HL-60 (cell line): Measurements from ENCODE around the gene RCOR2.

Experiments used
- CTCF ChIP-seq: IDR thresholded peaks from one replicate; pipeline ENCODE4 v1.5.1; 2011; ENCODE audit warnings: low read length, control low read depth, inconsistent platforms; ENCODE audit not compliant: insufficient read depth
- POLR2AphosphoS5 ChIP-seq: IDR thresholded peaks from 2 replicates; pipeline ENCODE4 v1.6.1; 2012; ENCODE audit warnings: low read depth

GRCh38 chr11:63920126-63920938 is 3.4 kb upstream of the RCOR2 start:
- TF ChIP-seq CTCF (no peak), POLR2AphosphoS5 (no peak)
